HG02571 (cell line): ENCODE measurements around the gene PLEKHG7.
A peak's percentile ranks its signal among the peaks of the same experiment; 100 is the strongest.
"Not testable (repeated sequence)": the region's sequence is repeated elsewhere in the genome, so short reads cannot be mapped to it uniquely, and the experiment has no call there.

Experiments used
- ATAC-seq: cut with Tn5 transposase; IDR thresholded peaks from one replicate; pipeline ENCODE4 v1.9.1; 2021; ENCODE audit warnings: mild to moderate bottlenecking, moderate library complexity; ENCODE audit not compliant: unreplicated experiment

The PLEKHG7 gene, protein sequence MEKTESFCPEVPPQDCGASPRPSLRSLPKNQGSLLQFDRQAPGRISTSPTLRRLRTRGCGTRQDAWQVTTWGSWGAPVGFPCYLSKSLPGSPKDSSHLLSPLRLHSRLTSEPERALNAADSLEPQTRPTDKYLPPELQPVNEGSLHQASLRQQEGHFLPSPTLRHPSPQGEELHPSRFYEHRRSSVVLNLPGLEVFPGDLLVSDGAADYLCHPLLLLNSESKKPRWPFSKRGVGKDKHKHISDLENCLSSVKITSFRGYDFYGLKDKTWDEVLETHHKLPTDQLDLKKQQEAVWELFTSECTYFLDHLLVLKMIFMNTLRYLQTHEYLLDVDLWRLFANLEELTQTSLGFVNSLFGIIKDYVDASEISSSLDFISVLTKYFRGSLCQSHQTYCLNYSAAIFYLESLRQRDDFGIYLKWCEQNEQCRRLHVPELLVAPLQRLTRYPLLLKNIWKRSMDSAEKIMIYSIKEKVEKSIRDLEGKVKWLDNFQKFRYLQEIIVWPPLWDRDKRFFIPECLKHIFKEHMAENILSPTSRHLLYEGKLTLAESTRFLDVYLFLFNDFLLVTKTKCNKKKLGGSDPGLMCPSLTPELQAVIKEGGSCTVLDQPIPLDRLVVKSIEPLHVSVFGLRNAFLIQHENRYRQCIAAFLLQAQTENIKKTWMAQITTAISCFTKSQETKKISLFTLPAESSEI

DNA sequence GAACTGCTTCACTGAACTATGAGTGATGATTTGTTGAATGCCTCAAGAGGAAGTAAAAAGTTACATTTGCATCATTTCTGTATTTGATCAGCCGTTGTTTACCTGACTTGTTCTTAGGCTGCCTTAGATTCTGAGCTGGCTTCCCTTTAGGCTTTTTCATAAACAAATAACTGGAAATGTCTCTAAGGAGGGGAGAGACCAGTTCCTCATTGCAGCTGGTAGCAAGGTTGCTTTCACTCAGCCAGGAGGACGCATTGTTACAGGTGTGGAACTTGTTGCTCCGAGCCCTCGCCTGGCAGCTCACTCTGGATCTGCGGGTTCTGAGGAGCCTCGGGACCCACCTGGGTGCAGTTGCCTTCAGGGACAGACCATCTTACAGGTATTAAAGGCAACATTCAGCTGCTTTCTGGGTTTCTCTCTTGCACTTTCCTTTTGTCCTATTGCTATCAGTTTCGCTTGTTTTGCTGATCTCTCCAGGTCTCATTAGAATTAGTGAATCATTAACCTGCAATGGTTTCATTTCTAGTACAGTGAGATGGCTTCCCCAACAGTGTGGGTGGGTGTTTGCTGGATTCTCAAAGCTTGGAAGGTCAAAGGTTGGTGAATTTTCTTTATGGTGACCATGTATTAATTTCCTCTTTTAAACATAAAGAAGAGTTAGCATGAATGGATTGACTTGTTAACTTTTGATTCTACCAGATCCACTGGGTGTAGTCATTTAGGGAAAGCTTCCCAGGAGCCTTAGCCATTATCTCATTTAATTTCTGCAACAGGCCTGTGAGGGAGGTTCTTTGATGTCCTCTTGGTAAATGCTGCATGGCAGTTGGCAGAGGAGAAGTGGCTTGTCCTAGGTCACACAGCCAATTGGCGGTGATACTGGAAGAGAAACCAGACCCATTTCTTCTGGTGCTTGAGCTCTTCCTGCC is at the start of gene PLEKHG7:
Gene PLEKHG7 (plus strand): TSS at position 236 of the 926 bp plus-strand sequence. CDS start 3,643 bp downstream, outside the sequence.
- ATAC-seq: peak; percentile 91

DNA sequence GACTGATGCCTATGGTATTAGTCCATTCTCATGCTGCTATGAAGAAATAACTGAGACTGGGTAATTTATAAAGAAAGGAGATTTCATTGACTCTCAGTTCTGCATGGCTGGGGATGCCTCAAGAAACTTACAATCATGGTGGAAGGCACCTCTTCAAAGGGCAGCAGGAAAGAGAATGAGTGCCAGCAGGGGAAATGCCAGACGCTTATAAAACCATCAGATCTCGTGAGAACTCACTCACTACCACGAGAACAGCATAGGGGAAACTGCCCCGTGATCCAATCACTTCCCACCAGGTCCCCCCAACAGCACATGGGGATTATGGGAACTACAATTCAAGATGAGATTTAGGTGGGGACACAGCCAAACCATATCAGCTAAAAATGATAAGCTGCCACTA is 48.5 kb upstream of the PLEKHG7 start:
- not testable (repeated sequence) for ATAC-seq

DNA sequence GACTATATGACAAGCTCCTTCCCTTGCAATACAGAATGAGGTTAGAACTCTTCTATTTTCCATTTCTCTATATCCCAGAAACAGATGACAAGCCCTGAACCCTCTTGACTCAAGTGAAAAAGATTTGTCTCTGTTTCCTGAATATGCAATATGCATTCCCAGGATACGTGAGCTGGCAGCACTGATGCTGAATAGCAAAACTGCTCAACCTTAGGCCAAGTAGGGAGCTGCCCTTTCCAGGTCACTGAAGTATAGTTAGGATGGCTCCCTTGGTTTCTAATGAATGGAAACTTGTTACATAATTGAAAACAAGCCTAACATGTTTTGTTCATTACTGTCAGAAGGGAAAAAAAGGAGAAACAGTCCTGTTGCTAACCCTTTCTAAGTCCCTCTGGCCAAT is 47.9 kb upstream of the PLEKHG7 start:
- ATAC-seq: no peak

DNA sequence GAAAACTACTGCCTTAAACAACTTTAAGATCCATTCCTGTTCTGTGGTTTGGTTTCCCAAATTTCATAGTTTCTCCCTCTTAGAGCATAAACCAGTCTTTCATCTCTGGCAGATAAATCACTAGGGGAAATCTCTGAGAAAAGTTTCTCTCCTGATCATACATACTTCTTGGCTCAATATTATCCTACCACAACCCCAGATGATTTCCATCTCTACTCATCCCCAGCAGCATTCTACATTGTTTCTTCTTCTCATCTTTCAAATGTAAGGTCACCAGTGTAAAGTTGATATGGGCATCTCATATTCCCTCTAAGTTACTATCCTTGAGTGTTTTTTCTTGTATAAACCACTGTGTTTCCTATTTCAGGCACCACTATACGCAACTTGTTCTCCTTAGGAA is 45.9 kb upstream of the PLEKHG7 start:
- no peak for ATAC-seq

DNA sequence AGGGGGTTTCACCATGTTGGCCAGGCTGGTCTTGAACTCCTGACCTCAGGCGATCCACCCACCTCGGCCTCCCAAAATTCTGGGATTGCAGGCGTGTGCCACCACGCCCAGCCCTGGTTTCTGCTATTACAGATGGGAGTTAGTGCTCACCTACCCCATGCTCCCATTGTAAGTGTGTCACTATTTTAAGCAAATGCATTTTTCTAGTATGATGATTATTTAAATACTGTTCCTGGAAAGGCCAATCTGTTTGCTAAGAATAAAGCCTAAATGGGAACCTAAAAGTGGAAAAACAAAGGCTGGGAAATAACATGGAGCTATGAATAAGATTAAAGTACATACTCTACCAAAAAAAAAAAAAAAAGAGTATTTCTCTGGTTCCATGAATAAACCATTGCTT is 45.0 kb upstream of the PLEKHG7 start:
- no peak for ATAC-seq

DNA sequence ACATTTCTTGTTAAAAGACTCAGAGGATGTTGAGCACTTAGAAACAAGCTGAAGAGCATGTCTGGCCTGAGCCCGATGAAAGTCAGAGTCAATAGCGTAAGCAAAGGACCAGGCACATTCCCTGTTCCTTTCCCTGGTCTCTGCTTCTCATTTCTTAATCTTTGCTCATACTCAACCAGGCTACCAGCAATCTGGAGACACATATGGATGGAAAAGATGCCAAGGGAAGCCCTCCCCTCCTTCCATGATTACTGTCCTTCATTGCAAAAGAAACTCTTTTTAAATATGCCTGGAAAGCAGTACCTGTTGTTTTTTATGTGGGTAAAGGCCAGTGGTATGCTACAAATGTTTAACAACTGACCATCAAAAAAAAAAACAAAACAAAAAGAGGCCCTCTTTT is 44.2 kb upstream of the PLEKHG7 start:
- no peak for ATAC-seq

DNA sequence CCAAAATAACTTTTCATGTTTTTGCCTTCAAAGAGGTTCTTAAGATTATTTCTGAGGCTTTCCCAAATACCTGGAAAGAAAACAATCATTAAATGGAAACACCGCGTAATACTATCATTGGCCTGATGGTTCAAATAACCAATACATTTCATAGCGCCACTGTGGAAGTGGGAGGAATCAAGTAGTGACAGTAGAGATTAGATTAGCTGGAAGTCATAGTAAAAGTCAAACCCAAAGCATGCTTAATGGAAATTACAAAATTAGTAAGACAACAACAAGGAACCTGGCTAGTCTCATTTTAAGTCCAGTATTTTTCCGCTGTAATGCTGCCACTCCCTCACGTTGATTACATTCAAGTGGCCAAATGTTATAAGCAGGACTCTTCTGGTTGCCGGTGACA is 41.5 kb upstream of the PLEKHG7 start:
- ATAC-seq: no peak

- ATAC-seq: no peak
Observed at GRCh38 chr12:92665496-92665895, 37.3 kb upstream of the PLEKHG7 start.

- ATAC-seq: no peak
Observed at GRCh38 chr12:92668739-92669138, 34.0 kb upstream of the PLEKHG7 start.

GRCh38 chr12:92671524-92671923 is 31.3 kb upstream of the PLEKHG7 start:
- not testable (repeated sequence) for ATAC-seq

DNA sequence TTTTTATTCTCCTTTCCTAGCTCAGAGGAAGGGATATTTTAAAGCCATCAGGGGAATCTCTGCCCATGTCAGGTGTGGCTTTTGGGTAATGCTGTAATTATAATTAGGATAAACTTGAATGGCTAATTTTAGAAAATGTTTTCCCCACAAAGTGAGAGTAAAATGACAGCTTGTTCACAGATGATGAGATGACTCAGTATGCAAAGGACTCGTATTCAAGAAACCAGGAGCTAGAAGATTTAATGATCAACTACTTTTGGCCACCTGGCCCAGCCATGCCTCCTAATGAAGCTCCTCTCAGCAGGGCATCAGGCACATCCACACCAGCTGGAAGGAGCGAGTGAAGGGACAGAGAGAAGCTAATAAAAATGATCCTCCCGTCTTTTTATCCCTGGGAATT is 29.0 kb upstream of the PLEKHG7 start:
- no peak for ATAC-seq

DNA sequence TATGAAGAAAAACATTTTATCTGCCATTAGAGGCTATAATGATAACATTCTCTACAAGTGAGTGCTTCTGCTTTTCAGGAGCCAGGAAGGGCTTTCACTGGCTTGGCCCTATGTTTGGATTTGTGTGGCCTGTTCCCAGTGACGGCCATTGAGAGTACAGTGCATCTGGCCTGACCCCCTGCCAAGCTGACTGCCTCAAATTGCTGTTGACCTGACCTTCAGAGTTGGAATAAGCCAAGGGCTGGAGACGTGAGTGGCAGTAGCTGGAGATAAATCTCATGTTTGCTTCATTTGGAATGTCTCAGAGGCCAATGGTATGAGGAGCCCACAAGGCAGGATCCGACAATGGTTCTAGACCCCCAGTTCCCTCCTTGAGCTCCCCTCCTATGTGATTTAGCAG is 28.3 kb upstream of the PLEKHG7 start:
- no peak for ATAC-seq

- no peak for ATAC-seq
Observed at GRCh38 chr12:92675092-92675865, 27.5 kb upstream of the PLEKHG7 start.

- no peak for ATAC-seq
Observed at GRCh38 chr12:92676710-92677109, 26.1 kb upstream of the PLEKHG7 start.

- no peak for ATAC-seq
Observed at GRCh38 chr12:92690601-92691000, 12.2 kb upstream of the PLEKHG7 start.

- no peak for ATAC-seq
Observed at GRCh38 chr12:92695056-92695455, 7.7 kb upstream of the PLEKHG7 start.

- no peak for ATAC-seq
Observed at GRCh38 chr12:92695577-92695976, 7.2 kb upstream of the PLEKHG7 start.

DNA sequence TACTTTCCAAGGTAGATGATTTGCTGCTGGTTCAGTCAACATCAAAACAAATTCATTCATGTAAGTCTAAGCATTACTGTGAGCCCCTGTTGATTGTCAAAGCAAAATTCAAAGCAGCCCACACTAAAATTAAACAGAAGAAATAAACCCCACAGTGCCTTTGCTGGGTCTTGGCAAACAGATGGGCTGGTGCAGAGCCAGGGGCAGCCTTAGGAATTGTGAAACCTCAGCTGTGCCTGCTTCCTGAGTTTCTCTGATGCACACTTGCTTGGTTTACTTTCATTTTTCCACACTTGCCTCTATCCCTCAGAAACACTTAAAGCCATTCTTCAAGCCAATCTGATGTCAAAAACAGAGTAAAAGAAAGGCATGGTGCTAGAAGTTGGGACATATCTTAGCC is 6.6 kb upstream of the PLEKHG7 start:
- ATAC-seq: no peak

DNA sequence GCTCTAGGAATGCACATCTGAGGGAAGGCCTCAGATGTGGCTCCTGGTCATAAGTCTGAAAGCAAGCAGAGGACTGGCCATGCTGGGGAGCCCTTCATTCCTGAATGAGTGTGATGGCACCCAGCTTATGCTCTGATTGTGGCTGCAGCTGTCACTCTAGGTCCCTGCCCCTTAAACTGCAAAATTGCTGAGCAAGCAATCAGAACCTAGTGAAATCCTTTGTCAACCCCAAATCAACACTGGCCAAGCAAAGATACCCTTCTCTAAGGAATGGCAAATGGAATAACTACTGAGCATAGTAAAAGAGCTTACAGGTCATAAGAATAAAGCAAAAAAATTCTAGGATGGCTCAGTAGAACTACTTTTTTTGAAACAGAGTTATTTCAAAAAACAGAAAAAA is 4.3 kb upstream of the PLEKHG7 start:
- ATAC-seq: no peak

DNA sequence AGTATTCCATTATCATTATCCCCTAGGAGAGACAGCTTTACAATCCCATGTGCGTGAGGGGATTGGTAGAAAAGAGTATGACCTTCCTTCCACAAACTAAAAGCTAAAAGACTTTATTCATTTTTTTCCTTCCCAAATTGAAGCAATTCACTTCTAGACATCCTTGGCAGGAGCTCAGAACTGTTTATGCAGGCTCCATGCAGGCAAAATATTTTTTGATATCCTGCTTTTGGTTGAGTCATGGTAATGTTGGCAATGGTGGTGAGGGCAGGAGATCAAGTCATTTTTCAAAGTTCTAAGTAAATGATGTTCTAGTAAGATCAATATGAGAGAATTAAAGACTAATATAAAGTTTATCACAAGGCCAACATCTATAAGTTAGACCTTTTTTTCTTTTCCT is 1.3 kb upstream of the PLEKHG7 start:
- ATAC-seq: no peak

DNA sequence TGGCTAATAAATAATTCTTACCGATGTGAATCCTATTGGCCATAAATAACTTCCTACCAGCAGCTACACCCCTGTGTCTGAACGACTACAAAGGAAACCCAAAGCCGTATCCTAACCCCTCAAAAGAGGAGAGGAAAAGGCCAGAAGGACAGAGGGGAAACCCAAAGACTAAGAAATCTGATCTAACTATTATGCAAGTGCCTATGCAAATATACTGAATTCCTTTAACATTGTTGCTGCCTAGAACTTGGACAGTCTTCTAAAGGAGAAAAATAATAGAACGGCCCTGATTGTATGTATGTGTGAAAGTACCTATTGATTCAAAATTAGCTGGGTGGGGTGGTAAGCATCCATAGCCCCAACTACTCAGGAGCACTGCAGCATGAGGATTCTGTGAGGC is 997 bp downstream of the PLEKHG7 start:
- no peak for ATAC-seq
